Neural progenitor cell (in vitro differentiated cells): ENCODE data around the gene MPEG1. TPM values are rescaled to one million over a fixed set of nuclear protein-coding genes. Genes with fewer than 3 reads are reported as not detected.

Experiments used
- DNase-seq: peaks from one replicate; pipeline ENCODE4 v3.0.0-alpha.2; 2016; ENCODE audit warnings: low spot score
- H2AFZ ChIP-seq: fragments of 200-600 bp; sonication (generic); replicated peaks from 2 replicates; pipeline ENCODE4 v1.6.1; 2016; ENCODE audit warnings: antibody characterized with exemption
- H3F3A ChIP-seq: fragments of 200-600 bp; sonication (generic); 2 replicates; pipeline ENCODE4 v1.6.1; 2016; ENCODE audit warnings: antibody characterized with exemption, low read depth
- H3K27ac ChIP-seq: fragments of 200-600 bp; sonication (generic); 2 replicates; pipeline ENCODE4 v1.5.1; 2016; ENCODE audit warnings: mild to moderate bottlenecking
- H3K27me3 ChIP-seq: fragments of 200-600 bp; sonication (generic); 2 replicates; pipeline ENCODE4 v1.6.1; 2016; ENCODE audit warnings: mild to moderate bottlenecking, moderate library complexity
- H3K36me3 ChIP-seq: fragments of 200-600 bp; sonication (generic); 2 replicates; pipeline ENCODE4 v1.5.1; 2016
- H3K4me1 ChIP-seq: fragments of 200-600 bp; sonication (generic); 2 replicates; pipeline ENCODE4 v1.6.1; 2016; ENCODE audit warnings: mixed run types
- H3K4me2 ChIP-seq: fragments of 200-600 bp; sonication (generic); 2 replicates; pipeline ENCODE4 v1.6.1; 2016
- H3K4me3 ChIP-seq: fragments of 200-600 bp; sonication (generic); 2 replicates; pipeline ENCODE4 v1.5.1; 2016
- H3K79me2 ChIP-seq: fragments of 200-600 bp; sonication (generic); 2 replicates; pipeline ENCODE4 v1.6.1; 2016; ENCODE audit warnings: low read depth
- H3K9ac ChIP-seq: fragments of 200-600 bp; sonication (generic); 2 replicates; pipeline ENCODE4 v1.6.1; 2016
- H3K9me3 ChIP-seq: fragments of 200-600 bp; sonication (generic); 2 replicates; pipeline ENCODE4 v1.5.1; 2016; ENCODE audit warnings: low read depth
- H4K20me1 ChIP-seq: fragments of 200-600 bp; sonication (generic); 2 replicates; pipeline ENCODE4 v1.6.1; 2016; ENCODE audit warnings: low read depth
- H3K27ac Mint-ChIP-seq: 3 replicates; pipeline ENCODE4 v1.8.0; 2021; ENCODE audit warnings: mixed read lengths
- H3K27me3 Mint-ChIP-seq: 2 replicates; pipeline ENCODE4 v1.8.0; 2022; ENCODE audit warnings: low read depth, mild to moderate bottlenecking, inconsistent platforms, moderate library complexity, mixed read lengths; ENCODE audit not compliant: insufficient read depth
- H3K36me3 Mint-ChIP-seq: 3 replicates; pipeline ENCODE4 v1.8.0; 2021; ENCODE audit warnings: mixed read lengths
- H3K4me1 Mint-ChIP-seq: 3 replicates; pipeline ENCODE4 v1.8.0; 2021; ENCODE audit warnings: mixed read lengths
- H3K4me3 Mint-ChIP-seq: 3 replicates; pipeline ENCODE4 v1.8.0; 2021; ENCODE audit warnings: mild to moderate bottlenecking, moderate library complexity, mixed read lengths
- H3K9me3 Mint-ChIP-seq: 3 replicates; pipeline ENCODE4 v1.8.0; 2020; ENCODE audit warnings: mixed read lengths
- EZH2 ChIP-seq: fragments of 200-600 bp; sonication (generic); IDR thresholded peaks from 2 replicates; pipeline ENCODE4 v1.6.1; 2017; ENCODE audit warnings: antibody characterized with exemption, mild to moderate bottlenecking, moderate library complexity
- EZH2phosphoT487 ChIP-seq: fragments of 200-600 bp; sonication (generic); IDR thresholded peaks from 2 replicates; pipeline ENCODE4 v1.6.1; 2017; ENCODE audit warnings: antibody characterized with exemption
- total RNA-seq: library from RNA; depleted of rRNA; stranded (reverse); fragments of >200 nt; gene quantifications from 2 replicates; pipeline ENCODE4 v1.2.3, GENCODE V29; 2015; ENCODE audit warnings: low replicate concordance
- TF ChIP-seq, protein P1 (sequence below): fragments of 200-600 bp; sonication (generic); IDR thresholded peaks from 2 replicates; pipeline ENCODE4 v1.5.1; 2017; ENCODE audit warnings: antibody characterized with exemption, mild to moderate bottlenecking

MPEG1 gene
- total RNA-seq, 1 donor from 2014 or later = not detected

DNA sequence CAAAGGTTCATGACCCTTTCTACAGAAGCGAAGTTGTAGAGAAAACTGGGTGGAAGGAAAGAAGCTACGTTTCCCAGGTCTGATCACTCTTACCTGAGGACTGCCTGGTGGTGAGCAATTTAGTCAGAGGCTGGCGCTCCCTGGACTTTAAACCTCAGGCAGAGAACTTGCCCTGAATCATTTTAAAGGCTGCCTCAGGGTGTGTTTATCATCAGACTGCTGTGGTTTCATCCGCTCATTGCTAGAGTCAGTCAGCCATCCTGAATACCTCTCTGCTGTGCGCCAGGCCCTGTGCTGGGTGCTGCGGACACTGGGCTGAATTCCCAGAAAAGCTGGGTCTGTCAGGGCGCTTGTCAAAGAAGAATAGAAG is 38.1 kb downstream of the MPEG1 start:
- Mint-ChIP-seq H3K4me3 (peak overlapping the region; percentile 99), H3K36me3 (peaks cover 31% of the 10 kb centered on the region), H3K27ac (peak overlapping the region; percentile 95), H3K4me1 (peaks cover 56% of the 10 kb centered on the region), H3K9me3 (peaks cover 6% of the 10 kb centered on the region), H3K27me3 (peaks cover 15% of the 10 kb centered on the region)
- Histone ChIP-seq H2AFZ (no peak overlapping the region), H3K4me2 (peak overlapping the region; percentile 98), H3K9ac (no peak overlapping the region), H4K20me1 (peaks cover 60% of the 10 kb centered on the region), H3K27me3 (no peaks in the 10 kb centered on the region), H3K79me2 (peaks cover 76% of the 10 kb centered on the region), H3K27ac (peak overlapping the region; percentile 63), H3K4me1 (peaks cover 65% of the 10 kb centered on the region), H3F3A (peaks cover 55% of the 10 kb centered on the region), H3K36me3 (no peaks in the 10 kb centered on the region), H3K4me3 (peak overlapping the region; percentile 89), H3K9me3 (no peaks in the 10 kb centered on the region)
- no peak for DNase-seq
- TF ChIP-seq, protein P1, sequence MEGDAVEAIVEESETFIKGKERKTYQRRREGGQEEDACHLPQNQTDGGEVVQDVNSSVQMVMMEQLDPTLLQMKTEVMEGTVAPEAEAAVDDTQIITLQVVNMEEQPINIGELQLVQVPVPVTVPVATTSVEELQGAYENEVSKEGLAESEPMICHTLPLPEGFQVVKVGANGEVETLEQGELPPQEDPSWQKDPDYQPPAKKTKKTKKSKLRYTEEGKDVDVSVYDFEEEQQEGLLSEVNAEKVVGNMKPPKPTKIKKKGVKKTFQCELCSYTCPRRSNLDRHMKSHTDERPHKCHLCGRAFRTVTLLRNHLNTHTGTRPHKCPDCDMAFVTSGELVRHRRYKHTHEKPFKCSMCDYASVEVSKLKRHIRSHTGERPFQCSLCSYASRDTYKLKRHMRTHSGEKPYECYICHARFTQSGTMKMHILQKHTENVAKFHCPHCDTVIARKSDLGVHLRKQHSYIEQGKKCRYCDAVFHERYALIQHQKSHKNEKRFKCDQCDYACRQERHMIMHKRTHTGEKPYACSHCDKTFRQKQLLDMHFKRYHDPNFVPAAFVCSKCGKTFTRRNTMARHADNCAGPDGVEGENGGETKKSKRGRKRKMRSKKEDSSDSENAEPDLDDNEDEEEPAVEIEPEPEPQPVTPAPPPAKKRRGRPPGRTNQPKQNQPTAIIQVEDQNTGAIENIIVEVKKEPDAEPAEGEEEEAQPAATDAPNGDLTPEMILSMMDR = no peak
- no peak for TF ChIP-seq EZH2
- no peak for TF ChIP-seq EZH2phosphoT487

DNA sequence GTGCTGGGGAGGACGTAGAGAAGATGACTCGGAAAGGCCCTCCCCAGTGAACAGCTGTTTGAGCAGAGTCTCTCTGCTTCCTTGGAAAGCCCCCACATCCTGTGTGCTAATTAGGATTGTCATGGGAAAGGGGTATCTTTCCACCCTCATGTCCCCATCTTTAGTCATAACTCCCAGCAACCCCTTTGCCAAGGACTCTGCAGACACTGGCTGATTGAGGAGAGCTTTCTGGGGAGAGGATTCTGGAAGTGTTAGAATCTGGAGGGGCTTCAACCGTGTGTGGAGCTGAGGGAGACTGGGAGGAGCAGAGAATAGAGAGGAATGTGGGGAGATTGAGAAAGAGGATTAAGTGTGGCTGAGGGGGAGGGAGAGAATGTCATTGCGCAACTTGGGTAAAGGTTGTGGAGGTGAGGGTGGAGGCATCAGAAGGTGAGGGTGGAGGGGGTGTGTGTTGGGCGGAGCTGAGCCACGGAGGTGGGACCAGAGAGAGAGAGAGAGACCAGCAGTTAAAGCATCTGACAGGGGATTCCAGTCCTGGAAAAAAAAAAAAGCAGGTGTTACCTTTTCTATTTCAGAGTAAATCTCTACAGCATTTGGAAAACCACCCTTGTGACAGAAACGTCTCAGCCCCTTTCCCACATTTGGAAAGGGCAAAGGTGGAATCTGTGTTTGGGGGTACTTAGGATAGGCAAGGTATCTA is 38.6 kb downstream of the MPEG1 start:
- peaks cover 15% of the 10 kb centered on the region for H3K27me3 Mint-ChIP-seq
- peaks cover 64% of the 10 kb centered on the region for H3K4me1 ChIP-seq
- H3K27ac ChIP-seq = peak overlapping the region; percentile 96
- peak overlapping the region; percentile 99 for H3K4me3 Mint-ChIP-seq
- H2AFZ ChIP-seq = no peak overlapping the region
- peak overlapping the region; percentile 89 for H3K4me3 ChIP-seq
- H3K36me3 ChIP-seq = no peaks in the 10 kb centered on the region
- H3K36me3 Mint-ChIP-seq = peaks cover 27% of the 10 kb centered on the region
- no peaks in the 10 kb centered on the region for H3K9me3 ChIP-seq
- no peak for TF ChIP-seq EZH2
- TF ChIP-seq, protein P1 = no peak
- TF ChIP-seq EZH2phosphoT487 = no peak
- peaks cover 52% of the 10 kb centered on the region for H3F3A ChIP-seq
- peak; percentile 74 for DNase-seq
- peak overlapping the region; percentile 98 for H3K4me2 ChIP-seq
- peaks cover 3% of the 10 kb centered on the region for H3K9me3 Mint-ChIP-seq
- peaks cover 51% of the 10 kb centered on the region for H3K4me1 Mint-ChIP-seq
- H3K27ac Mint-ChIP-seq = peak overlapping the region; percentile 95
- H3K27me3 ChIP-seq = no peaks in the 10 kb centered on the region
- H3K79me2 ChIP-seq = peaks cover 70% of the 10 kb centered on the region
- peaks cover 54% of the 10 kb centered on the region for H4K20me1 ChIP-seq
- peak overlapping the region; percentile 66 for H3K9ac ChIP-seq

DNA sequence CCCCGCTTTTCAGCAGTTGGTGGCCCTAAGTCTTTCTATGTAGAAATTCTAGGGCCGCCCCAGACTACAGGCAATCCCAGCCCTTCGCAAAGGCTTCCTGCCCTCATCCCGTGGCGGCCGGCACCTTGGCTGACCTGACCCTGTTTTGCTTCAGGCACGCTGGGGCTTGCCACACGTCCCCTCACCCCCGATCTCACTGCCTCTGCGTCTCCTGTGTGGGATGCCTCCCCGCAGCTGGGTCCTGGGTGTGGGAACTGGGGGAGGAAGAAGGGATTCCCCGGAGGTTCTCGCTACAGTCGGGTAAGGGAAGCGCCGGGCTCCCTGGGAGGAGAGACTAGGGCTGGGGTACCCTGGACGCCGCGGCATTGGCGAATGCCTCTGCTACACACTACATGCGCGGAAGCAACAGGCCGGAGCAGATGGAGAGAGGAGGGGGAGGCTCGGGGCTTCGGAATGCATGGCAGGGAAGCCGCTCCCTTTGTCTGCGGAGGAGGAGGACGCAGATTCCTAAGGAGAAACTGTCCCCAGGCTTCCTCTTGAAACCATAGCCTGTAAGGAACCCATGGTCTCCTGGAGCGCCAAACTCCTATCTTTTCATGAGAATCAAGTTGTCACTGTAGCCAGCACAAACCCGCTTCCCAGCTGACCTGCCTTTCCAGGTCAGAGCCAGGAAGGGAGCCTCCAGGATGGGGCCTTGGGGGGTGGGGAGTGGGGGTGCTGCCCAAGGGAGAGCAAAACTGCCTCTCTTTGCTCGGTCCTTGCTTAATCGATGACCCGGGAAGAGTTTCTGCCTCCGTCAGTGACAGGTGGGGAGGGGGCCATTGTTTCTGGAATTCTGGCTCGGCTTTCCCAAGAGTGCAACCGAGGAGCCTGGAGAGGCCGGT is 39.4 kb downstream of the MPEG1 start:
- H3K4me3 ChIP-seq = peak overlapping the region; percentile 89
- no peak overlapping the region for H2AFZ ChIP-seq

More for the DNA sequence above, 39.4 kb downstream of the MPEG1 start:
- H3K27ac Mint-ChIP-seq = peak overlapping the region; percentile 95
- peaks cover 56% of the 10 kb centered on the region for H3K4me1 ChIP-seq
- H3K27me3 ChIP-seq = no peaks in the 10 kb centered on the region
- H3K9me3 ChIP-seq = no peaks in the 10 kb centered on the region
- peaks cover 63% of the 10 kb centered on the region for H3K79me2 ChIP-seq
- H3K27ac ChIP-seq = peak overlapping the region; percentile 96
- H3K36me3 ChIP-seq = no peaks in the 10 kb centered on the region
- peak; percentile 90 for DNase-seq
- no peak for TF ChIP-seq EZH2
- TF ChIP-seq EZH2phosphoT487 = no peak
- TF ChIP-seq, protein P1 = no peak
- peaks cover 3% of the 10 kb centered on the region for H3K9me3 Mint-ChIP-seq
- peak overlapping the region; percentile 66 for H3K9ac ChIP-seq
- H3K27me3 Mint-ChIP-seq = peaks cover 13% of the 10 kb centered on the region
- H3K4me1 Mint-ChIP-seq = peaks cover 43% of the 10 kb centered on the region
- H3K4me2 ChIP-seq = peak overlapping the region; percentile 98
- peaks cover 46% of the 10 kb centered on the region for H4K20me1 ChIP-seq
- H3K36me3 Mint-ChIP-seq = peaks cover 23% of the 10 kb centered on the region
- peaks cover 50% of the 10 kb centered on the region for H3F3A ChIP-seq
- peak overlapping the region; percentile 99 for H3K4me3 Mint-ChIP-seq
